ENCODE measurements around the gene NLRP14. TPM values are rescaled to one million over a fixed set of nuclear protein-coding genes. Genes with fewer than 3 reads are reported as not detected.

The NLRP14 gene
- total and polyA plus RNA-seq, 2 of the 8 experiments (the other 6 are each of a cell fraction or from before 2014, with no cell fraction given), result 0.05 TPM; not detected in 1

DNA sequence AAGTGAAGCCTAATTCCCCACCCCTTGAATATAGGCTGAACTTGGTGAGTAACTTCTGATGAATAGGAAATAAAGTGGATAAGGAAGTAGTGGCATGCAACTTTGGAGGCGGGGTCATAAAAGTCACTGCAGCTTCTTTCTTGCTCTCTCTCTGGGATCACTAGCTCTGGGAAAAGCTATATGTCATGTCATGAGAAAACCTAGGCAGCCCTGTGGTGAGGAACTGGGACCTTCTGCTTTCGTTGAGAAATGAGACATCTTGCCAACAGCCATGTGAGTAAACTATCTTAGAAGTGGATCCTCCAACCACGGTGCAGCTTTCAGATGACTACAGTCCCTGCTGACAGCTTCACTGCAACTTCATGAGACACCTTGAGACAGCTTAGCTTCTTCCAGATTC lies 15.8 kb upstream of the NLRP14 start:
- no peaks in the 10 kb centered on the region for H3K27me3 ChIP-seq (replicated peaks in 1 of 4; ENCODE audit: control insufficient read depth in 3 of 4, extremely low read depth in 1 of 4, insufficient read depth in 3 of 4, low read length in 3 of 4)
- H4K5ac ChIP-seq (ENCODE audit: insufficient read length, low read depth, low read length), result no peak overlapping the region
- H3K18ac ChIP-seq (ENCODE audit: extremely low read depth, low read length), result no peak overlapping the region
- no peak overlapping the region for H2BK5ac ChIP-seq (ENCODE audit: low read depth, low read length)
- no peak for DNase-seq (ENCODE audit: low read depth in 1 of 2, low spot score in 2 of 2)
- H3K36me3 ChIP-seq (ENCODE audit: control insufficient read depth in 2 of 4, insufficient read depth in 4 of 4, low read length in 3 of 4), result peaks cover 0 to 6% (median 3%) of the 10 kb centered on the region in 4 experiments; a peak in 1 of 8 replicates
- no peak overlapping the region for H3K14ac ChIP-seq (ENCODE audit: insufficient read length)
- no peak overlapping the region for H2BK120ac ChIP-seq (replicated peaks; ENCODE audit: low read depth, low read length)
- TF ChIP-seq CREB1 (IDR thresholded peaks at IDR 0.05) (no peak), FOSL1 (IDR thresholded peaks at IDR 0.05; ENCODE audit: insufficient read depth, low read depth, low read length) (no peak), POU5F1 (IDR thresholded peaks at IDR 0.05; ENCODE audit: low read depth, low read length) (no peak)
- H4K20me1 ChIP-seq (replicated peaks in 1 of 2; ENCODE audit: control insufficient read depth in 1 of 2, insufficient read depth in 2 of 2, low read length in 2 of 2), result peaks cover 1 to 2% of the 10 kb centered on the region in 2 experiments
- 76% methylated on average over 3 of the region's 3 CpGs; no CpG with 5 or more reads in 1 of the 2 experiments for WGBS, 2 experiments (ENCODE audit: extremely low coverage in 1 of 2, insufficient coverage in 1 of 2, insufficient read length in 1 of 2, insufficient replicate concordance in 2 of 2, low coverage in 1 of 2, low lambda C conversion rate in 2 of 2, missing lambda C conversion rate in 1 of 2)
- no peak overlapping the region for H2AK5ac ChIP-seq (ENCODE audit: low read depth, low read length)
- no peak overlapping the region for H2AFZ ChIP-seq (ENCODE audit: low read length)
- CTCF ChIA-PET (ENCODE audit: partially characterized antibody), result no interaction called here
- no peaks in the 10 kb centered on the region for H3K79me2 ChIP-seq (ENCODE audit: control insufficient read depth in 1 of 2, insufficient read depth in 2 of 2, low read length in 2 of 2)
- H2BK20ac ChIP-seq (ENCODE audit: low read length), result no peak overlapping the region
- no peak overlapping the region for H3K4ac ChIP-seq (replicated peaks; ENCODE audit: insufficient read length, low read depth, low read length)
- no peak overlapping the region for H3K9ac ChIP-seq (replicated peaks in 1 of 4; ENCODE audit: extremely low read depth in 1 of 4, low read depth in 3 of 4, low read length in 3 of 4)
- H3K23ac ChIP-seq (ENCODE audit: insufficient read length), result no peak overlapping the region
- H3K4me3 ChIP-seq (ENCODE audit: extremely low read depth in 1 of 4, insufficient read depth in 2 of 4, low read depth in 3 of 4, low read length in 4 of 4), result no peak overlapping the region
- no peak overlapping the region for H2BK15ac ChIP-seq (ENCODE audit: low read length)
- H3K4me2 ChIP-seq (ENCODE audit: insufficient read depth in 1 of 2, low read depth in 2 of 2, low read length in 2 of 2), result no peak overlapping the region
- H4K8ac ChIP-seq (ENCODE audit: extremely low read depth, insufficient read depth, low read length), result no peak overlapping the region
- H2BK12ac ChIP-seq (ENCODE audit: low read depth, low read length), result no peak overlapping the region
- no peaks in the 10 kb centered on the region for H3K79me1 ChIP-seq (ENCODE audit: low read depth, low read length)
- POLR2A ChIA-PET (ENCODE audit: partially characterized antibody), result no interaction called here
- H3K4me1 ChIP-seq (replicated peaks in 1 of 4; ENCODE audit: control insufficient read depth in 3 of 4, insufficient read depth in 4 of 4, low read length in 3 of 4), result no peaks in the 10 kb centered on the region
- H4K91ac ChIP-seq (replicated peaks; ENCODE audit: insufficient read length, low read length), result no peak overlapping the region
- no peaks in the 10 kb centered on the region for H3K23me2 ChIP-seq (ENCODE audit: low read depth, low read length)
- H3K56ac ChIP-seq (replicated peaks; ENCODE audit: insufficient read length, low read depth, low read length), result no peak overlapping the region
- no peaks in the 10 kb centered on the region for H3K9me3 ChIP-seq (ENCODE audit: insufficient read depth in 2 of 2, low read depth in 1 of 2, low read length in 1 of 2)
- H3K27ac ChIP-seq (ENCODE audit: low read depth, low read length), result no peak overlapping the region
- no peak for FAIRE-seq
